Measurements from ENCODE around the gene ZNF621.

DNA sequence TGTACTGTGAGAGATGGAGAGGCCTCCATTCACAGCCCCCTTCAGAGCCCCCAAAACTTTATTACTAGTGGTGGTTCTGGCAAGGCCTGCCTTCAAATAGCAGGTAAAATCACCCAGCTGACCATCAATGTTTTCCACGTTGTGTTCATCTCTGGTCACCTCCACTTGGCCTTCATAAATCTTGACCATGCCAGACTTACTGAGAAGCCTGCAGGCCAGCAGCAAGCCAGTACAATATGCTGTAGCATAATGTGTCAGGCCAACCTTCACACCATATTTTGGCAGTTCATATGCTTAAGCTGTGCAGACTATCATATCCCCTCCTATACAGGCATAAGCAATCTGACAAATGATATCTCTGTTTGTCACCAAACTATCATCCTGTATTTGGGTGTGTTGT lies 62.1 kb downstream of the ZNF621 start:
- TF ChIP-seq EP300 (IDR thresholded peaks at IDR 0.05) = no peak
- TF ChIP-seq NR3C1 (IDR thresholded peaks at IDR 0.05) = no peak
- no peak for TF ChIP-seq POLR2A (IDR thresholded peaks at IDR 0.05; ENCODE audit: low read length)
- TF ChIP-seq FOSL2 (IDR thresholded peaks at IDR 0.05) = no peak
- no peak for TF ChIP-seq FOSL2 (CRISPR knock-in tag; IDR thresholded peaks at IDR 0.05)
- TF ChIP-seq, protein P1, sequence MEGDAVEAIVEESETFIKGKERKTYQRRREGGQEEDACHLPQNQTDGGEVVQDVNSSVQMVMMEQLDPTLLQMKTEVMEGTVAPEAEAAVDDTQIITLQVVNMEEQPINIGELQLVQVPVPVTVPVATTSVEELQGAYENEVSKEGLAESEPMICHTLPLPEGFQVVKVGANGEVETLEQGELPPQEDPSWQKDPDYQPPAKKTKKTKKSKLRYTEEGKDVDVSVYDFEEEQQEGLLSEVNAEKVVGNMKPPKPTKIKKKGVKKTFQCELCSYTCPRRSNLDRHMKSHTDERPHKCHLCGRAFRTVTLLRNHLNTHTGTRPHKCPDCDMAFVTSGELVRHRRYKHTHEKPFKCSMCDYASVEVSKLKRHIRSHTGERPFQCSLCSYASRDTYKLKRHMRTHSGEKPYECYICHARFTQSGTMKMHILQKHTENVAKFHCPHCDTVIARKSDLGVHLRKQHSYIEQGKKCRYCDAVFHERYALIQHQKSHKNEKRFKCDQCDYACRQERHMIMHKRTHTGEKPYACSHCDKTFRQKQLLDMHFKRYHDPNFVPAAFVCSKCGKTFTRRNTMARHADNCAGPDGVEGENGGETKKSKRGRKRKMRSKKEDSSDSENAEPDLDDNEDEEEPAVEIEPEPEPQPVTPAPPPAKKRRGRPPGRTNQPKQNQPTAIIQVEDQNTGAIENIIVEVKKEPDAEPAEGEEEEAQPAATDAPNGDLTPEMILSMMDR (IDR thresholded peaks at IDR 0.05) = no peak
- TF ChIP-seq POLR2AphosphoS2 (conservative IDR thresholded peaks at IDR 0.05; ENCODE audit: low read length) = no peak
